GM23248 (cell line): ENCODE results near the gene ANKRD61. TPM values are rescaled to one million over a fixed set of nuclear protein-coding genes. Genes with fewer than 3 reads are reported as not detected.

Experiments used
- DNase-seq: peaks from one replicate; pipeline ENCODE4 v3.0.0-alpha.2; 2015
- H2AFZ ChIP-seq: fragments of 200-600 bp; sonication (generic); 2 replicates; pipeline ENCODE4 v1.6.1; 2016; ENCODE audit warnings: antibody characterized with exemption
- H3F3A ChIP-seq: fragments of 200-600 bp; sonication (generic); 2 replicates; pipeline ENCODE4 v1.6.1; 2016; ENCODE audit warnings: mild to moderate bottlenecking, antibody characterized with exemption, mixed run types; ENCODE audit not compliant: insufficient read depth
- H3K27ac ChIP-seq: fragments of 200-600 bp; sonication (generic); 2 replicates; pipeline ENCODE4 v1.5.1; 2016; ENCODE audit warnings: mild to moderate bottlenecking
- H3K27me3 ChIP-seq: fragments of 200-600 bp; sonication (generic); replicated peaks from 2 replicates; pipeline ENCODE4 v1.6.1; 2016; ENCODE audit warnings: mild to moderate bottlenecking; ENCODE audit not compliant: insufficient read depth
- H3K36me3 ChIP-seq: fragments of 200-600 bp; sonication (generic); 2 replicates; pipeline ENCODE4 v1.6.1; 2016; ENCODE audit warnings: low read depth, mild to moderate bottlenecking
- H3K4me1 ChIP-seq: fragments of 200-600 bp; sonication (generic); 2 replicates; pipeline ENCODE4 v1.6.1; 2016; ENCODE audit warnings: mild to moderate bottlenecking; ENCODE audit not compliant: insufficient read depth
- H3K4me2 ChIP-seq: fragments of 200-600 bp; sonication (generic); one replicate; pipeline ENCODE4 v1.6.1; 2016; ENCODE audit warnings: mild to moderate bottlenecking; ENCODE audit not compliant: unreplicated experiment
- H3K4me3 ChIP-seq: fragments of 200-600 bp; sonication (generic); 2 replicates; pipeline ENCODE4 v1.5.1; 2016; ENCODE audit warnings: mild to moderate bottlenecking
- H3K79me2 ChIP-seq: fragments of 200-600 bp; sonication (generic); 2 replicates; pipeline ENCODE4 v1.6.1; 2016; ENCODE audit warnings: mild to moderate bottlenecking; ENCODE audit not compliant: insufficient read depth
- H3K9ac ChIP-seq: fragments of 200-600 bp; sonication (generic); 2 replicates; pipeline ENCODE4 v1.6.1; 2016; ENCODE audit warnings: mild to moderate bottlenecking
- H3K9me2 ChIP-seq: fragments of 200-600 bp; sonication (generic); 2 replicates; pipeline ENCODE4 v1.6.1; 2016; ENCODE audit warnings: mixed run types, mild to moderate bottlenecking, moderate library complexity; ENCODE audit not compliant: insufficient read depth
- H3K9me3 ChIP-seq: fragments of 200-600 bp; sonication (generic); one replicate; pipeline ENCODE4 v1.6.1; 2017; ENCODE audit warnings: low read depth
- H4K20me1 ChIP-seq: fragments of 200-600 bp; sonication (generic); 2 replicates; pipeline ENCODE4 v1.6.0; 2016; ENCODE audit not compliant: insufficient read depth
- EZH2 ChIP-seq: fragments of 200-600 bp; sonication (generic); IDR thresholded peaks from 2 replicates; pipeline ENCODE4 v1.6.1; 2018; ENCODE audit warnings: antibody characterized with exemption, mild to moderate bottlenecking; ENCODE audit not compliant: insufficient read depth, poor library complexity, severe bottlenecking
- EZH2phosphoT487 ChIP-seq: fragments of 200-600 bp; sonication (generic); IDR thresholded peaks from 2 replicates; pipeline ENCODE4 v1.6.1; 2018; ENCODE audit warnings: antibody characterized with exemption, moderate library complexity, mild to moderate bottlenecking, low read depth; ENCODE audit not compliant: insufficient read depth
- WGBS, 2 experiments: methylation state at CpG; one replicate each; pipeline ENCODE4 v1.1.6; 2015 to 2017; ENCODE audit warnings: low lambda C conversion rate in 2 of 2, low coverage in 1 of 2; ENCODE audit errors: missing lambda C conversion rate in 2 of 2; 5-methylcytosine and 5-hydroxymethylcytosine counted together
- in situ Hi-C: fragments of 300-500 bp; cut with MboI; formaldehyde crosslinking; loops from 2 replicates; pipeline ENCODE4 v1.15.0; 2020
- polyA plus RNA-seq: library from polyadenylated mRNA; unstranded; fragments of >200 nt; fragmentation: Nextera tagmentation; extraction: Ambion mirVana; gene quantifications from 2 replicates; pipeline ENCODE4 v1.2.1, GENCODE V29; 2016
- total RNA-seq: library from RNA; depleted of rRNA; stranded (reverse); fragments of >200 nt; shearing (Covaris generic); gene quantifications from 2 replicates; pipeline ENCODE4 v1.2.3, GENCODE V29; 2014

ANKRD61 gene
- total and polyA plus RNA-seq, 2 experiments from 2014 or later: 0.24 TPM; not detected in 1

GRCh38 chr7:6023974-6024435 lies 7.2 kb upstream of the ANKRD61 start:
- 97 to 99% methylated on average over 7 of the region's 7 CpGs for WGBS, 2 experiments
- H3K79me2 ChIP-seq: peaks cover 7% of the 10 kb centered on the region; the same call in 1 of the 2 replicates
- H3K36me3 ChIP-seq: peaks cover 86% of the 10 kb centered on the region
- no peak overlapping the region for H3K9ac ChIP-seq
- H3K9me2 ChIP-seq: no peaks in the 10 kb centered on the region
- no peaks in the 10 kb centered on the region for H3K9me3 ChIP-seq
- peaks cover 53% of the 10 kb centered on the region for H3F3A ChIP-seq
- H3K4me3 ChIP-seq: no peak overlapping the region
- no peak overlapping the region for H3K27ac ChIP-seq
- no peak for TF ChIP-seq EZH2phosphoT487
- no peak for TF ChIP-seq EZH2
- in situ Hi-C loops: loop anchor here (25.0 kb wide), 1 partner anchor 162 kb away; no protein-coding TSS in a partner anchor
- no peaks in the 10 kb centered on the region for H3K4me1 ChIP-seq
- H2AFZ ChIP-seq: no peak overlapping the region
- no peaks in the 10 kb centered on the region for H3K27me3 ChIP-seq
- DNase-seq: no peak
- H4K20me1 ChIP-seq: no peaks in the 10 kb centered on the region
- H3K4me2 ChIP-seq: no peak overlapping the region

DNA sequence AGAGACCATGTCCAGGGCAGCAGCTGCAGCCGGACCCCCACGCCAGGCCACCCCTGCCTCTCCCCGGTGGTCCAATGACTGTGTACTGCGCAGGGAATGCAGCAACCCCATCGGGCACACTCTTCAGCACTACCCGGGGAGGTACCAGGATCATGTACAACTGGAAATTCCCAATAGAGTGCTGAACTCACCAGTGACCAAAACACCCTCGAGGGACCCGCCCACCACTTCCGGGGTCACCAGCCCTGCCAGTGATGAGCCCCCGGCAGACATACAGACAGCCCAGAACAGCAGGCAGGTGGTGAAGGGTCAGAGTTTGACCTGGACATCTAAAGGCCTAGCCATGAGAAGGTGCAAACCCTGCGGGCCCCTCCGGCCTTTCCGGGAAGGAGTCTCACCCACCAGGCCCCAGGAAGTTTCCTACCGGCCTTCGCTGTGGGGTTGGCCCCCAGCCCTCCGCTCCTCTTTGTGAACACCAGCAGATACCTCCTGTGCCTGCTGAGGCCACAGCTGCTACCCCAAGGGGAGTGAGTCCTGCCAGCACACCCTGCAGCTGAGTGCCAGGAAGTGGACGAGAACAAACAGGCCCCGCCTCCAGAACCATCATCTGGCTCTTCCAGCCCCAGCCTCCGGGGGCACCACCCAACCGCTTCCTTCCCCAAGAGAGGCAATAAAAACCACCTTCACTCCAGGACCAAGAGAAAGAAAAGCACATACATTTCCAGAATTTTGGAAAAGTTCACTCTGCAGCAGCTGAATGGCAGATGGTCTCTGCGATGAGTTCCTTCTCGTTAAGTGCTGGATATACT lies 5.0 kb upstream of the ANKRD61 start:
- no peaks in the 10 kb centered on the region for H4K20me1 ChIP-seq
- peak; percentile 72 for DNase-seq
- no peaks in the 10 kb centered on the region for H3K9me2 ChIP-seq
- H3F3A ChIP-seq: peaks cover 41% of the 10 kb centered on the region
- H3K9me3 ChIP-seq: no peaks in the 10 kb centered on the region
- no peaks in the 10 kb centered on the region for H3K4me1 ChIP-seq
- H2AFZ ChIP-seq: no peak overlapping the region
- in situ Hi-C loops: no loop called here
- no peak overlapping the region for H3K4me3 ChIP-seq
- TF ChIP-seq EZH2: no peak
- TF ChIP-seq EZH2phosphoT487: no peak
- no peak overlapping the region for H3K27ac ChIP-seq
- no peaks in the 10 kb centered on the region for H3K27me3 ChIP-seq
- no peak overlapping the region for H3K9ac ChIP-seq
- H3K79me2 ChIP-seq: peaks cover 22% of the 10 kb centered on the region; the same call in 1 of the 2 replicates
- H3K36me3 ChIP-seq: peaks cover 68% of the 10 kb centered on the region
- H3K4me2 ChIP-seq: no peak overlapping the region
- 88 to 90% methylated on average over 21 to 22 of the region's 22 CpGs for WGBS, 2 experiments

GRCh38 chr7:6026820-6027311 lies 4.3 kb upstream of the ANKRD61 start:
- H3K9ac ChIP-seq: no peak overlapping the region
- DNase-seq: no peak
- in situ Hi-C loops: no loop called here
- no peaks in the 10 kb centered on the region for H3K9me2 ChIP-seq
- no peaks in the 10 kb centered on the region for H3K9me3 ChIP-seq
- H4K20me1 ChIP-seq: no peaks in the 10 kb centered on the region
- H3K4me1 ChIP-seq: no peaks in the 10 kb centered on the region
- no peak overlapping the region for H3K4me2 ChIP-seq
- H3K27ac ChIP-seq: no peak overlapping the region
- H3K4me3 ChIP-seq: no peak overlapping the region
- no peak for TF ChIP-seq EZH2
- TF ChIP-seq EZH2phosphoT487: no peak
- no peaks in the 10 kb centered on the region for H3K27me3 ChIP-seq
- peaks cover 28% of the 10 kb centered on the region for H3K79me2 ChIP-seq
- H3F3A ChIP-seq: peaks cover 35% of the 10 kb centered on the region; the same call in 1 of the 2 replicates
- H3K36me3 ChIP-seq: peaks cover 63% of the 10 kb centered on the region
- WGBS, 2 experiments: 85 to 87% methylated on average over 12 of the region's 12 CpGs
- no peak overlapping the region for H2AFZ ChIP-seq

- Histone ChIP-seq H3K4me3 (no peak overlapping the region), H3F3A (peaks cover 35% of the 10 kb centered on the region; the same call in 1 of the 2 replicates), H3K27me3 (no peaks in the 10 kb centered on the region), H3K4me2 (no peak overlapping the region), H3K9me2 (no peaks in the 10 kb centered on the region), H3K9ac (no peak overlapping the region), H4K20me1 (no peaks in the 10 kb centered on the region), H3K27ac (no peak overlapping the region), H2AFZ (no peak overlapping the region), H3K36me3 (peaks cover 62% of the 10 kb centered on the region), H3K79me2 (peaks cover 36% of the 10 kb centered on the region), H3K9me3 (no peaks in the 10 kb centered on the region), H3K4me1 (no peaks in the 10 kb centered on the region)
- DNase-seq: no peak
- 91 to 100% methylated on average over 1 of the region's 1 CpG for WGBS, 2 experiments
- in situ Hi-C loops: no loop called here
- TF ChIP-seq EZH2phosphoT487 (no peak), EZH2 (no peak)
Observed at GRCh38 chr7:6027806-6028365, 3.3 kb upstream of the ANKRD61 start.
